ENCODE results near the gene MGAT2.
"Not testable (repeated sequence)": the region's sequence is repeated elsewhere in the genome, so short reads cannot be mapped to it uniquely, and the experiment has no call there.

The MGAT2 gene

DNA sequence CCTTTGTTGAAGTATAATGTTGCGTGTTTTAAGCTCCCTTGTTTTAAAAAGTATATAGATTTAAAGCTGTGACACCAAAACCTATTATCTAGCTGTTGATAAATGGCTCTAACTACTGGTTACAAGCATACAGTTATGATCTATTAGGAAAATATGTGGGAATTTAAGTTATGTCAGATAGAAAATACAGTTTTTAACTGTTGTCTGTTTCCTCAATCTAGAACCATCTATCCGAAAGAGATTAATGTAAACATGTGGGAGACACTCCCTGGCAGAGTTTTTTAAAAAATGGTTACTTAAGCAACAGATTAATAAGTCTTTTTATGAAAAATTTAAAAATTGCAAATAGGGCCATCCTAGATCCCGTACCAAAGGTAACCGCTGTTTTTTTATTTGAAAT, 8.3 kb upstream of the MGAT2 start:
- DNase-seq (ENCODE audit: low read depth), result no peak

DNA sequence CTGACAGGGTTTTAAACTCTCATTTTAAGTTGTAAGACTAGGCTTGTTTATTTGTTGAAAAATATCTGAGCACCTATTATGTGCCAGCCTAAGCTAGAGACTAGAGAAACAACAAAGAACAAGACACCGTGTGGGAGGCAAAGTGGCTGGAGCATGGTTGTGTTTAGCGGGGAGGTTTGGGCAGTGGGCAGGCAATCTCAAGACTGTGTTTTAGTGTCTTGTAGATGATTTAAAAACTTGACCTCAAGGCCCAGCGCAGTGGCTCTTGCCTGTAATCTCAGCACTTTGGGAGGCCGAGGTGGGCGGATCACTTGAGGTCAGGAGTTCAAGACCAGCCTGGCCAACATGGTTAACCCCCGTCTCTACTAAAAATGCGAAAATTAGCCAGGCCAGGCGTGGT, 7.9 kb upstream of the MGAT2 start:
- no peak for DNase-seq (ENCODE audit: low read depth)

DNA sequence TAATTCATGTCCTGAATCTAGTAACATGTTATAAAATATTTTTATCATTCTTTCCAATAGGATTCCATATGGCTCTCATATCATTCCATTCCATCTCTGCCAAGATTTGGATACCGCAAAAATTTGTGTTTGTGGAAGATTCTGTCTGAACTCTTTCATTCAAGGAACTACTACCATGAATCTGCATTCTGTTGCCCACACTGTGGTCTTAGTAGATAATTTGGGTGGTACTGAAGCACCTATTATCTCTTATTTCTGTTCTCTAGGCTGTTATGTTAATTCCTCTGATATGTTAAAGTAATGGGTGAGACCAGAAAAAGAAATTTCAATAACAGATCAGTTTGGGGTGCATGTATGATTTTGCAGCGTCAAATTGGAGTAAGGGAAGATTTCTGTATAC, 6.4 kb upstream of the MGAT2 start:
- DNase-seq (ENCODE audit: low read depth), result no peak

DNA sequence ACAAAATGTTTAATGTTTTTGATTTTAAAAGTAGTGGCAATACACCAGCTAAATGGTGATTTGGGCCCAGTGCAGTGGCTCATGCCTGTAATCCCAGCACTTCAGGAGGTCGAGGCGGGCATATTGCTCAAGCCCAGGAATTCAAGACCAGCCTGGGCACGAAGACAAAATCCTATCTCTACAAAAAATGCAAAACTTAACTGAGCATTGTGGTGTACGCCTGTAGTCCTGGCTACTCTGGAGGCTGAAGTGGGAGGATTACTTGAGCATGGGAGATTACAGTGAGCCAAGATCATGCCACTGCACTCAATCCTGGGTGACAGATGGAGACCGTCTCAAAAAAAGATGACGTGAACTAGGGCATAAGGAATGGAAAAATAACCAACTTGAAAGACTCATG, 4.8 kb upstream of the MGAT2 start:
- no peak for DNase-seq (ENCODE audit: low read depth)

DNA sequence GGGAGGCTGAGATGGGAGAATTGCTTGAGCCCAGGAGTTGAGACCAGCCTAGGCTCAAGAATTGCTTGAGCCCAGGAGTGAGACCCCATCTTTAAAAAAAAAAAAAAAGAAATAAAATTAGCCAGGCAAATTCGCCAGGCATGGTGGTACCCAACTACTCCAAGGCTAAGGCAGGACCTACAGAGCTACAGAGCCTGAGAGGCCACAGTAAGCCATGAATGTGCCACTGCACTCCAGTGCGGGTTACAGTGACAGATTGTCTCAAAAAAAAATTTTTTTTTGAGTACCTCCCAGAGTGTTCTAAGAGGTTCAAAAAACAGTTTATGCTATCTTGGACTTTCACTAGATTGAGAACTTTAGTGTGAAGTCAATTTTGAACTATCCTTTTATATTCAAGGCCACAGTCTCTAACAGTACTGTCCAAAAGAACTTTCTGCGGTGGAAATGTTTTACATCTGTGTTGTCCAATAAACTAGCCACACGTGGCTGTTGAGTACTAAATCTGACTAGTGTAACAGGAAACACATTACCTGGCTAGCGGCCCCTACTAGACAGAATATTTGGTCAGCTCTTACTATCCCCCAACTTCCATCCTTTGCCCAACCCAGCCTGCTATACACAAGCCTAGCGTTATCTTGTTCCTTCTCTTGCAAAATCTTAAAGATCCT, 2.6 kb upstream of the MGAT2 start:
- no peak for DNase-seq (ENCODE audit: low read depth)

DNA sequence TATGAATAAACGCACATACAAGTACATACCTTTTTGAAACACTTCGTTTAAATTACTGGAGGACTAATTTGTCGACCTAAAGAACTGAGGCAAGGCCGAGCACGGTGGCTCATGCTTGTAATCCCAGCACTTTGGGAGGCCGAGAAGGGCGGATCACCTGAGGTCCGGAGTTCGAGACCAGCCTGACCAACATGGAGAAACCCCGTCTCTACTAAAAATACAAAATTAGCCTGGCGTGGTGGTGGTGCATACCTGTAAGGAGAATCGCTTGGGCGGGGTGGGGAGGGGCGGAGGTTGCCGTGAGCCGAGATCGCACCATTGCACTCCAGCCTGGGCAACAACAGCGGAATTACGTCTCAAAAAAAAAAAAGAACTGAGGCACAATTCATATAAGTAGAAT, 1.3 kb upstream of the MGAT2 start:
- not testable (repeated sequence) for DNase-seq (ENCODE audit: low read depth)

DNA sequence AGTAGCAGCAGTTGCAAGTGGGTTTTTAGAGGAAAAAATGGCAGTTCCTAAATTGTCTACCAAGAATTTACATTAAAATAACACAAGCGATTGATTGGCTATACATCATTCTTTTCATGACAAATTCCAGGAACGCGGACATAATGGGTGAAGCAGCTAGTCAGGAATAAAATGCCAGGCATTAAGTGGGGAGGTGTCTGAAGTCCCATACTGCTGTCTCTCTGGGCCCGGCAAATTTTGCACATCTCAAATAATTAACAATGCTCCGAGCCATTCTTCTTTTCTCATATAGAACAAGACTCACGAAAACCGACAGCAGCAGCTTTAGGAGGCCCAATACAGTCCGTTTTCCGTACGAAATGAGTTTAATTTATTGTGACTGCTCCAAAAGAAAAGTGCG, 869 bp upstream of the MGAT2 start:
- DNase-seq (ENCODE audit: low read depth), result peak; percentile 24

DNA sequence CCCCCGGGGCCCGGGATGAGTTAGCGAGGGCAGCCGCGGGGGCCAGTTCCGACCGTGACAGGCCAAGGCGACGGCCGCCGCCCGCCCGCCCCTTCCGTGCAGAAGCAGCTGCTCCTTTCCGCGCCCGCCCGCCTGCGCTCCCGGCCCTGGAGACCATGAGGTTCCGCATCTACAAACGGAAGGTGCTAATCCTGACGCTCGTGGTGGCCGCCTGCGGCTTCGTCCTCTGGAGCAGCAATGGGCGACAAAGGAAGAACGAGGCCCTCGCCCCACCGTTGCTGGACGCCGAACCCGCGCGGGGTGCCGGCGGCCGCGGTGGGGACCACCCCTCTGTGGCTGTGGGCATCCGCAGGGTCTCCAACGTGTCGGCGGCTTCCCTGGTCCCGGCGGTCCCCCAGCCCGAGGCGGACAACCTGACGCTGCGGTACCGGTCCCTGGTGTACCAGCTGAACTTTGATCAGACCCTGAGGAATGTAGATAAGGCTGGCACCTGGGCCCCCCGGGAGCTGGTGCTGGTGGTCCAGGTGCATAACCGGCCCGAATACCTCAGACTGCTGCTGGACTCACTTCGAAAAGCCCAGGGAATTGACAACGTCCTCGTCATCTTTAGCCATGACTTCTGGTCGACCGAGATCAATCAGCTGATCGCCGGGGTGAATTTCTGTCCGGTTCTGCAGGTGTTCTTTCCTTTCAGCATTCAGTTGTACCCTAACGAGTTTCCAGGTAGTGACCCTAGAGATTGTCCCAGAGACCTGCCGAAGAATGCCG, 699 bp downstream of the MGAT2 start:
- peak; percentile 76 for DNase-seq (ENCODE audit: low read depth)

DNA sequence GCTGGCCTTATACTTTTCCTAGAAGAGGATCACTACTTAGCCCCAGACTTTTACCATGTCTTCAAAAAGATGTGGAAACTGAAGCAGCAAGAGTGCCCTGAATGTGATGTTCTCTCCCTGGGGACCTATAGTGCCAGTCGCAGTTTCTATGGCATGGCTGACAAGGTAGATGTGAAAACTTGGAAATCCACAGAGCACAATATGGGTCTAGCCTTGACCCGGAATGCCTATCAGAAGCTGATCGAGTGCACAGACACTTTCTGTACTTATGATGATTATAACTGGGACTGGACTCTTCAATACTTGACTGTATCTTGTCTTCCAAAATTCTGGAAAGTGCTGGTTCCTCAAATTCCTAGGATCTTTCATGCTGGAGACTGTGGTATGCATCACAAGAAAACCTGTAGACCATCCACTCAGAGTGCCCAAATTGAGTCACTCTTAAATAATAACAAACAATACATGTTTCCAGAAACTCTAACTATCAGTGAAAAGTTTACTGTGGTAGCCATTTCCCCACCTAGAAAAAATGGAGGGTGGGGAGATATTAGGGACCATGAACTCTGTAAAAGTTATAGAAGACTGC, 1.5 kb downstream of the MGAT2 start:
- DNase-seq (ENCODE audit: low read depth), result peak; percentile 52

DNA sequence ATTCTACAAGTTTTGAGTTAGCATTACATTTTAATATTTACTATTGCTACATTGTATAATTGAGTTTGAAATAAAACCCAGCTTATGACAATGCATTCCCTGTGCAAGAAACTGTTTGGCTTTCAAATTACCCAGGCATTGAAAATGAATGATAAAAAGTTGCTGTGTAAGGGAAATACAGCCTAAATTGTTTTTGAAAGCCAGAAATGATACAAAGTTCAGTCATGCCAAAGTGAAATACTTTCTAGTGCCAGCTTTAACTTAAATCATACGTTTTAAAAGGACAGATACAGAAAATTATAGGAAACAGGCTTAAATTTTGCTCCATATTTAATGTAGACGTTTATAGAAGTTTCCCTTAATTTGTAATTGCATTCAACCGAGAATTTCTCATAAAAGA, 2.8 kb downstream of the MGAT2 start:
- no peak for DNase-seq (ENCODE audit: low read depth)

DNA sequence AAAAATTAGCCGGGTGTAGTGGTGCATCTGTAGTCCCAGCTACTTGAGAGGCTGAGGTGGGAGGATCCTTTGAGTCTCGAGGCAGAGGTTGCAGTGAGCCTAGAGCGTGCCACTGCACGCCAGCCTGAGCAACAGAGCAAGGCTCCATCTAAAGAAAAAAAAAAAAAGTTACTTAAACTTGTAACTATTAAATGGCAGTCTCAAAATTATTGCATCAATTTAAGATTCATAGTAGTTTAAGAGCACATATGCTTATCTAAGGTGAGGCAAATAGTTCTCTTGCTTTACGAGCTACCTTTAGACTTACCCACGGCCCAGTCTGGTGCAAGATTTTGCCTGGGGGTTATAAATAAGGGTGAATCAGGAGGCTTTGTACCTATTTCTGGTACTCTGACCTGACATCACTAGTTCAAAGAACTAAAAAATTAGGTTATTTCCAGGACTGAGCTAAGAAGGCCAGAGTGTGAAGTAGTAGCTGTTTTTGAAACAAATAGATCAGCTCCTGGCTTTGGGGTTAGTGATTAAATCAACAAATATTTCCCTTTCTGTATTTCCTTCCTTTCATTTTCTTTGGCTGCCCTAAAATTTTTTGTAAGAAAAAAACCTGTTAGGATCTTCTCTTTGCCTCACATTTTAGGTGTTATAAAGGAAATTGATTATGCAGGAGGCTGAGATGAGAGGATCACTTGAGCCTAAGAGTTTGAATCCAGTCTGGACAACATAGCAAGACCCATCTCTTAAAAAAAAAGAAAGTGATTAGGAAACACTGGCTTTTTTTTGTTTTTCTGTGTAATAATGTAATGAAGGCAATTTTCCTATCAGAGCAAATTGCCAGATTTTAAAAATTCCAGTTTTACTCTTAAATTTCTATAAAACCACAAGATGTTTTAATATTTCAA, 3.6 kb downstream of the MGAT2 start:
- DNase-seq (ENCODE audit: low read depth), result peak; percentile 44

DNA sequence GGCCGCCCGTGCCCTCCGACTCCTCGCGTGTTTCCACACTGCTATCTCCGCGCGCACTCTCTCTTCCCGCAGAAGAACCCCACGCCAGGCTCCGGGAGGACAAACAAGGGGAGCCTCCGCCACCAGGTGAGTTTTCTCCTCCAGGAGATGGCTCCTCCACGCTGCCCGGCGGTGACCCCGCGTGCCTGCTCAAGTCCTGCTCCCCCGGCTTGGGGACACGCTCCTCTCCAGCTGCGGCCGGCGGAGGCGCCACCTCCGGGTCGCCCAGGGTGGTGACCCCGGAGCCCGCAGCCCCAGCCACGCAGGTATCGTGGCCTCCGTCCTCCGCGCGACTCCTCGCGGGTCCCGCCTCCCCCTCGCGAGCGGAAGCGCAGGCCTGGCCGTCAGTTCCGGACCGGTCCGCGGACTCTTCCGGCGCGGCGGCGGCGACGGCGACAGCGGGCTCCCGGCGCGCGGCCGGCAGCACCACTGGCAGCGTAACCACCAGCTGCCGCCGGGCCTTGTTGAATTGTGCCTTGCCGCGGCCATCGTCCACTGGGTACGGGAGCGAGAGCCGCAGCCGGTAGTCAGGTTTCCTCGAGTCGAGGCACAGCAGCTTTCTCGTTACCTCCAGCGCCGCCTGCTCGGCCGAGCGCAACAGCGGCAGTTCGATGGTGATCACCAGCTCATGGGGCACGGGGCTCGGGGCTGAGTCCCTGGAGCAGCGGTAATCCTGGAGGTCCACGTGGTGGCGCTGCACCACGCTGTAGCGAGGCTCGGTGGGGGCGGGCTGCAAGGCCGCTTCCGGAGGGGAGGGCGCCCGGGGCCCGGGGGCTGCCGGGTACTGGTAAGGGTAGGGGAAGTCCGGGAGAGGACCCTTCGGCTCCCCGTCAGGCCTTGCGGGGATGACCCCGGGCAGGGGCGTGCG, 13.3 kb downstream of the MGAT2 start:
- DNase-seq (ENCODE audit: low read depth), result peak; percentile 97

DNA sequence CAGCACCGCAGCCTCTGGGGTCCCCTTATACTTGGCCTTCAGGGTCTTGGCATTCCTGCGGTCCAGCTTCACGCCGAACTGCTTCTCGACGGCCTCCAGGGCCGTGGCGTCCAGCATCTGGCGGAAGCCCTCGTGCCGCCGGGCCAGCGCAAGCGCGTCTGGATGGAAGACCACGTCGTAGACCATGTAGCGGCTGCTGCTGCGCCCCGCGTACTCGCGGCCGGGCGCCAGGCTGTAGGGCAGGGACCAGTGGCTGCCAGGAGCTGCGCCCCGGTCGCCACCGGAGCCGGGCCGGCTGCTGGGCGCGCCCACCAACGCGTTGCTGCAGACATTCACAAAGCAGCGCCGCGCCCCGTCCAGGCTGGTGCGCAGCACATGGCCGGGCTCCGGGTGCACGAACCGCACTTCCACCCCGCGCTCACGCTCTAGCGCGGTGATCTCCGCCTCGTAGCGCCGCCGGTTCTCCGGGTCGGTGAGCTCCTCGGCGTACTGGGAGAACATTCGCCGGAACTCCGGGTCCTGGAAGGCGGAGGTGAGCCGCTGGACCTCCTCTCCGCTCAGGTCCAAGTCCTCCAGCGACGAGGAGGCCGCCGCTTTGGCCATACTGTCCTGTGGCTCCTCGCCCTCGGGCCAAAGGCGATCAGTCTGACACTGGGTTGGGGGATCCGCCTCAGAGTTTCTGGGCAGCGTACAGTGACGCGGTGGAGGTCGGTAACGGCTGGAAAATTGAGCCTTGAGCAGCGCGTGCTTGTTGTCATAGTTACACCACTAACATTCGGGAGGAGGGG, 14.1 kb downstream of the MGAT2 start, which contains the start of gene DNAAF2:
TSS of gene DNAAF2 (minus strand) at position 698 of the 788 bp plus-strand sequence. CDS start at position 603, 95 bp downstream.
- DNase-seq (ENCODE audit: low read depth), result peak; percentile 83

DNA sequence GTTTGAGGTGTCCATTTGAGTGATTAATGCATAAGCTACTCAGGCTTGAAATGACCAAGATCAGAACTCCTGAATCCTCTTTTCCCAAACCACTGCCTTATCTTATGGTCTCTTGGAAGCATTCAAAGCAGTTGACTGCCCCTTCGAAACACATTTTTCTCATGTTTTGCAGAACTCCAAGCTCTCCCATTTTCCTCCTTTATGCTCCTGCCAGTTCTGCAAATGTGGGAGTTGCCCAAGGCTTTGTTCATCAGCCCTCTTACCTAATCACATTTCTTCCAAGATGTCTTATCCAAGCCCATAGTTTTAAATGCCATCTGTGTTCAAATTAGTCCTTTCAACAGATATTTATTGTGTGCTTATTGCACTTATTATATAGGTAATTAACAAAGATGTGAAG, 16.3 kb downstream of the MGAT2 start:
- no peak for DNase-seq (ENCODE audit: low read depth)

DNA sequence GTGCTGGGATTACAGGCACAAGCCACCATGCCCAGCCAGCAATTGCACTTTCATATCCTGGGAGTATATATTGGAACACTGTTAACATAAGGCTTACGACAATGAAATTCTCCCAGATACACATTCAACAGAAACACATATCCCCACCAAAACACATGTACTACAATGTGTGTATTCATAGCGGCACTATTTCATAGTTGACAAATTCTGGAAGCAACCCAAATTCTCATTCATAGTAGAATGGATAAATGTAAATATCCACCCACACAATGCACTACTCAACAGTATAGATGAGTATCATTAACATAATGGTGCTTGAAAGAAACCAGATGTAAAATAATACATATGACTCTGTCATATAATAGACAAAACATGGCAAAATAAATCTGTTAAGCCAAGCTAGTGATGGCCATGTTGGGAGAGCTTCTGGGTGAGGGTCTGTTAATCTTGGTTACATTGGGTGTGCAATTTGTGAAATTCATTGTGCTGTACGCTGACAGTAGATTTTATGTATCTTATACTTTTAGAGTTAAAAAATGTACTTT, 17.0 kb downstream of the MGAT2 start:
- no peak for DNase-seq (ENCODE audit: low read depth)

DNA sequence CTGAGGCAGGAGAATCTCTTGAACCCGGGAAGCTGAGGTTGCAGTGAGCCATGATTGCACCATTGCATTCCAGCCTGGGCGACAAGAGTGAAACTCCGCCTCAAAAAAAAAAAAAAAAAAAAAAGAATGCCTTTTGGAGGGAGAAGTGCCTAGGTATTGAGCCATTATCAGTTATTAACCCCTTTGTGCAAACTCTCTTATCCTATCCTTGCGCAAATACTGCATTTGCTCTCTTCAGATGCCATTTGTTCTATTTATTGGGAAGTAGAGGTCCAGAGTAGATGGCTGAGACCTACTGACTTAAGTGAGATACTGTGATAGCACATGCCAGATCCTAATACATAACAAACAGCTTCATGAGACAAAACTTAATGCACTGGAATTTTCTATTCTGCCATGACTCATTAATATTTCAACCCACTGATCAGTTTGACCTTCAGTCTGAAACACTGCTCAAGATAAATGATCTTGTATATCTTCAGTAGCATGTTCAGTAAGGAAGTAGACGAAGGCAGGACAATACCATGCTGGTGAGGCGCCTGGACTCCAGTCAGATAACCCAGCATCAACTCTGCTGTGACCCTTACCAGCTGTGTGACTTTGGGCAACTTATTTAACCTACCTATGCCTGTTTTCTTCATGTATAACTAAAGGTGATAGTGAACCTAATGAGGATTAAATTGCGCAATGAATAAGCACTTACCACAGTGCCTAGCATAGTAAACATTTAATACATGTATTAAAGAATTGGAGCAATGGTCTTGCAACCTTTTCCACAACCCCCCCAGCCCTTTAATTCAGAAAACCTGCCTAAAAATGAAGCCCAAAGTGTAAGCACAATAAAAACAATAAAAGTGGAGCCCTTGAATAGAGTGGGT, 20.2 kb downstream of the MGAT2 start:
- DNase-seq (ENCODE audit: low read depth), result no peak

DNA sequence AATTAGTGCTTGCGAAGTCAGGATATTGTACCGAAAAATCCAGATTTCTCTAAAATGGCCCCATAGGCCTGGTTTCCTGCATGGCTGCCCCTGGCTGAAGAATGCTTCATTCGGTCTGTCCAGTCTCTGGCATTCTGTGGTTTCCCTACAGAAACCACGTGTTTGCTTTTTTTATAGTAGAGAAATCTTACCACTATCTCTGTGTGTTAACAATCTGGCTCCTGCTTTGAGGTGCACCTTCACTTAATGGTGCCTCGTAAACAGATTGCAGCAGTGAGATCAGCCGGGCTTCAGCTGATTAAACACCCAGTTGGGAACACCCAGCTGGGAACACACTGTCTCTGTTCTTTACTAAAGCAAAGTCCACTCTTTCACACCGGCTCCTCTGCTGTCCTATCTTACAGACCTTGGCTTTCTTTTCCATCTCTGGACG, 21.1 kb downstream of the MGAT2 start:
- peak; percentile 26 for DNase-seq (ENCODE audit: low read depth)

DNA sequence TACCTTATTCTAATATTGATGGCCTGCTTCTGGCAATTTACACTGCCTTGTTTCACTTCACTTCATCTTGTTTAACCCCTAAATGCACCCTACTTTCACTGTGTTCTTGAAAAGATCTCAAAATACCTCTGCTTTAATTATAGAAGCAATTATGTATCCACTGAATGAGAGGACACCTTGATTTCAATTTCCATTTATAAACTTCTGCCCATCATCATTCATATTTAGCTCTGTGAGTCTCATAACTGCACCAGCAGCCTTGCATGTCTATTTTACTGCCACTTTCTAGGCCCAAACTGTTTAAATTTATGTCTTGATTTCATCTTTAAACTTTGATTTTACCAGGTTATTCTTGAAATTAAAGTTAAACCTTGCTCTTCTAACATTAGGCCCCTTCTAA, 21.6 kb downstream of the MGAT2 start:
- no peak for DNase-seq (ENCODE audit: low read depth)

DNA sequence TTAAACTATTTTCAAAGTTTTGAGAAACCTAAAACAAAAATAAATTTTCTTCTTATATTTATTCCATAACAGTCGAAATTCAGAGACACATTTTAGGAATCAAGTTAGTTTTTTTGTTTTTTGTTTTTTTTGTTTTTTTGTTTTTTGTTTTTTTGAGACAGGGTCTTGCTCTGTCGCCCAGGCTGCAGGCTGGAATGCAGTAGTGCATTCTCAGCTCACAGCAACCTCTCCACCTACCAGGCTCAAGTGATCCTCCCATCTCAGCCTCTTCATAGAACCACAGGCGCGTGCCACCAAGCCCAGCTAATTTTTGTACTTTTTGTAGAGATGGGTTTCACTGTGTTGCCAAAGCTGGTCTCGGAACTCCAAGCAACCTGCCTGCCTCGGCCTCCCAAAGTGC, 32.9 kb downstream of the MGAT2 start:
- DNase-seq (ENCODE audit: low read depth), result no peak

All from ELR (cell line).